UCSD-AML1 (cell line): ENCODE data around the gene NPEPL1.

Experiments used
- DNase-seq: peaks from one replicate; lab custom pipeline; 2025; ENCODE audit not compliant: unreplicated experiment; lab: John Stamatoyannopoulos, UW

NPEPL1 gene

GRCh38 chr20:58700121-58700821, 7.7 kb downstream of the NPEPL1 start:
- no peak for DNase-seq

- DNase-seq = no peak
These were observed 8.2 kb downstream of the NPEPL1 start for GRCh38 chr20:58700823-58701222.

DNA sequence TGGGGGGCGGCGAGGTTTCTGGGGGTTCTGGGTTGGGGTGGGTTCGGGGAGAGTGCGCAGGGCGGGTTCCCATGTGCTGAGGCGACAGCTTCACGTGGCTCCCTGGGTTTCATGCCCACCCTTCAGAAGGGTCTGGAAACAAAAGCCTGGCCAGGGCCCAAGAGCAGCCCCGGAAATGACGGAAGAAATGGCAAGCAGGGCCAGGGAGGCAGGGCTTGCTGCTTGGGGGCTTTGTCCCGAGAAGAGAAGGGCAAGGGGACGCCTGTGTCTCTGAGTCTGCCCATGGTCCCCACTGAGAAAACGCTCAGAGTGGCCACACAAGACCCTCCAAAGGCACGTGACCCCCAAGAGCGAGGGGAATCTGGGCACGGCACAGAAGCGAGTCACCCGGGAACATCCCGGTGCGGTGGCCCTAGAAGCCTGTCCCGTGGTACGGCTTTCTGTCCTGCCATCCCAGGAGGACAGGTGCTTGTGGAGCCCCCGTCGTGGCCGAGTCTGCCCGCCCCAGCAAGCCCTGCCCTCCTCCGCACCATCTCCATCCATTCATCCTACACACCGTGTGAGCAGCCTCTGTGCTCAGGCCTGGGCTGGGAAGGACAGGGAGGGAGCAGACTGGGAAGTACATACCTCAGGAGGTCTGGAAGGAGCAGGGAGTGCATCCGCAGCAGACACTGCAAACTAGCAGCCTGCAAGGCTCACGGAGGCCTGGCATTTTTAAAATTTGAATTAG, 9.0 kb downstream of the NPEPL1 start:
- no peak for DNase-seq

GRCh38 chr20:58702161-58702510, 9.5 kb downstream of the NPEPL1 start:
- DNase-seq = no peak

- no peak for DNase-seq
These were observed 10.5 kb downstream of the NPEPL1 start for GRCh38 chr20:58702859-58703648.

DNA sequence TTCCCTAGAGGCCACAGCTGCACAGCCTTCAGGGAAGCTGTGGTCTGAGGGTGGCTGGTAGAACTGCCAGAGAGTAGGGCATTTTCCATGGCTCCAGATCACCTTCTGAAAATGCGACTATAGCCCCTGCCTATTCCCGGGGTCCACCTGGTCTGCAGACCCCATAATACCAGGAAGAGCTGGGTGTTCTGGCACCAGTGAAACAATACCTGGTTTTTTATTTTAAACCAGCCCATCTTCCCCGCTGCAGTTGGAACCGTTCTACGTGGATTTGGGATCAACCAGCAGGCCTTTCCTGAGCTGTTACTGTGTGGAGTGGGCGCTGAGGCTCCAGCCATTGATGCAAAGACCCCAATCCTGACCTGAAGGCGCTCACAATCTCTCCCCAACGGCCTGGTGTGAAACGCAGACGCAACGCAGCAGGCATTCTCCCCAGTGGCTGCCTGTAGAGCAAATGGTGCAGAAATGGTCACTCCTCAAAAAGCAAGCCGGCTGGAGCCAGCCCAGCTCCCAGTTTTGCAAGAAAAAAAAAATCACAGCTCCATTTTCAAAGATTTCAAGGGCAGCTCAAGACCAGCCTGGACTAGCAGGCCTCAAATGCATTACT, 11.3 kb downstream of the NPEPL1 start:
- DNase-seq = peak; percentile 31

DNA sequence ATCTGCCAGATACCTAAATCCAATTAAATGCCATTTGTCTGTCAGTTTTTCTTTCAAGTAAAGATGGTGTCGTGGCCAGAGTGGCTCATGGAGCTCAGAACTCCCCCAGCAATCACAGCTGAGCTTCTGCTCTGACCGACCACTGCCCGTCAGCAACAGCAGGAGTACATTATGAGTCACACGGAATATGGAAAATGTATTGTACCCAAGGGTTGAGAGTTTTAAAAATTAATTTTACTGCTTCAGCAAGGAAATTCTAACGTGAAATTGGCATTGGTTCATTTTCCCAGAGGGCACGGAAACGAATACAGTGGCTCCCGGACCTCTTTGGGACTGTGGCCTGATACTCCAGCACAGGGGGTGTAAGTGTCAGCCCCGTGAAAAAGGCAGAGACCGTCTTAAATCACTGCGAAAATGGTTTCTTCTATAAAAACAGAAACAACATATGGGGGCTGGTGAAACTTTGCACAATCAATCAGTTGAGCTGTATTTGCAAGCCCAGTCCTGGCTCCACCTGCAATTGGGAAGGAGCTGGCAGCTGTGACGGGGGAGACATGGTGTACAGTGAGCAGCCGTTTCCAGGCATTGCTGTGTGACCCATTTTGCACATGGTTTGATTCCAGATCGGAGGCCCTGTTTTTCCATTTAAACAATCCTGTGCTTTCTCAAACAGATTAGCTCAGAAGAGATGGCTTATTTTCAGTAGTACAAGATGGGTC, 12.8 kb downstream of the NPEPL1 start:
- no peak for DNase-seq

GRCh38 chr20:58706150-58706892, 13.7 kb downstream of the NPEPL1 start:
- no peak for DNase-seq

- no peak for DNase-seq
These were observed 14.5 kb downstream of the NPEPL1 start for GRCh38 chr20:58706975-58707681.

DNA sequence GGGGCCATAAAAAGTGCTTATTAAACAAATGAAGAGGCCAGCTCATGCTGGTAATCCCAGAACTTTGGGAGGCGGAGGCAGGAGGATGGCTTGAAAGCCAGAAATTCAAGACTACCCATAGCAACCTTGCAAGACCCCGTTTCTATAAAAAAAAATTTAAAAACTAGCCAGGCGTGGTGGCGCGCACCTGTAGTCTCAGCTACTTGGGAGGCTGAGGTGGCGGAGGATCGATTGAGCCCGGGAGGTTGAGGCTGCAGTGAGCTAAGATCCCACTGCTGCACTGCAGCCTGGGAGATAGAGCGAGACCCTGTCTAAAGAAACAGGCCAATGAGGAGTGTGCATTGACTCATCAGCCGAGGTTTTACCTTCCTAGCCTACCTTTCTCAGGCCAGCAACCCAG, 15.2 kb downstream of the NPEPL1 start:
- DNase-seq = no peak

- no peak for DNase-seq
These were observed 15.8 kb downstream of the NPEPL1 start for GRCh38 chr20:58708246-58708931.

GRCh38 chr20:58709013-58709702, 16.6 kb downstream of the NPEPL1 start:
- DNase-seq = no peak

DNA sequence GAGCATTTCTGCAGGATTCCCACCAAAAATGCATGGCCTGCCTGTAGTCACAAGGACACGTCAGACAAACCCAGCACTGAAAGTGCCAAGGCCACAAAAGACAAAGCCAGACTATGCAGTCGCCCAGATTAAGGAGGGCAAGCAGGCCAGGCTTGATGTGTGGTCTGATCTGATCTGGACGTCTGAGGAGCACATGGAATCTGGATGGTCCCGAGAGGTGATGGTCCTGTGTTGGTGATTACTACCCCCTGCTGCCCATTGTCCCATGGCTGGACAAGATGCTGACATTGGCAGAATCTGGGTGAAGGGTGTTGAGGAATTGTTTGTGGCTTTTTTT, 17.1 kb downstream of the NPEPL1 start:
- DNase-seq = no peak

GRCh38 chr20:58710481-58711265, 18.1 kb downstream of the NPEPL1 start:
- DNase-seq = no peak

- DNase-seq = no peak
These were observed 18.9 kb downstream of the NPEPL1 start for GRCh38 chr20:58711266-58712051.

DNA sequence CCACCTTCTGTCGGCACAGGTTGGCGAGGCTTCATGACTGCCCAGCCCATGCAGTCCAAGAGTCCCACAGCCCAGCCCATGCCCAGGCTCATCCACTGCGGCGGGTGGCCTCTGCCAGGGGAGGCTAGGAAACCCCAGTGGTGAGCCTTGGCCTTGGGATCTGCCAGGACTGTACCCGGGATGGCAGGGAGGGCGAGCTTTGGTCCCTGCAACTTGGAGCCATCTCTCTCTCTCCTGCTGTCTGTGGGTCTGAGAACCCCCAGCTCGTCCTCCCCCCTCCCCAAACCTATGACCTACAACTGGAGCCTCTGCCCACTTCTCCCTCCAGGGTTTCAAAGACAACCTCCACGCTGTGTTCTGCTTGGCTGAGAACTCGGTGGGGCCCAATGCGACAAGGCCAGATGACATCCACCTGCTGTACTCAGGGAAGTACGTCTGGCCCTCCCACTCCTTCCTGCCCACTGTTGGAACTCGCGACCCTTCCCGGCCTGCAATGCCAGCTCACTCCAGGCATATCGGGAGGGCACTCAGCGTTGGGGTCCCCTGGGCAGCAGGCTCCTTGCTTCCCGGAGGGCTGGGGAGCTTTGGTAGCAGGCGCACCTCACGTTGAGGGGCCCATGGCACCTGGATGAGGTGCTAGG, 19.7 kb downstream of the NPEPL1 start:
- no peak for DNase-seq
